Stimulated activated CD4-positive, alpha-beta T cell treated with anti-CD3 and anti-CD28 coated beads, TNF-alpha, amount 100 ng/mL, for 24 hours (primary cell): ENCODE data around the gene CCDC92.
"Not testable (repeated sequence)": the region's sequence is repeated elsewhere in the genome, so short reads cannot be mapped to it uniquely, and the experiment has no call there.

Source experiments
- DNase-seq, 3 experiments: peaks; one replicate each; pipeline ENCODE4 v3.0.0-alpha.2; 2020; ENCODE audit warnings: low read depth in 3 of 3

The CCDC92 gene

DNA sequence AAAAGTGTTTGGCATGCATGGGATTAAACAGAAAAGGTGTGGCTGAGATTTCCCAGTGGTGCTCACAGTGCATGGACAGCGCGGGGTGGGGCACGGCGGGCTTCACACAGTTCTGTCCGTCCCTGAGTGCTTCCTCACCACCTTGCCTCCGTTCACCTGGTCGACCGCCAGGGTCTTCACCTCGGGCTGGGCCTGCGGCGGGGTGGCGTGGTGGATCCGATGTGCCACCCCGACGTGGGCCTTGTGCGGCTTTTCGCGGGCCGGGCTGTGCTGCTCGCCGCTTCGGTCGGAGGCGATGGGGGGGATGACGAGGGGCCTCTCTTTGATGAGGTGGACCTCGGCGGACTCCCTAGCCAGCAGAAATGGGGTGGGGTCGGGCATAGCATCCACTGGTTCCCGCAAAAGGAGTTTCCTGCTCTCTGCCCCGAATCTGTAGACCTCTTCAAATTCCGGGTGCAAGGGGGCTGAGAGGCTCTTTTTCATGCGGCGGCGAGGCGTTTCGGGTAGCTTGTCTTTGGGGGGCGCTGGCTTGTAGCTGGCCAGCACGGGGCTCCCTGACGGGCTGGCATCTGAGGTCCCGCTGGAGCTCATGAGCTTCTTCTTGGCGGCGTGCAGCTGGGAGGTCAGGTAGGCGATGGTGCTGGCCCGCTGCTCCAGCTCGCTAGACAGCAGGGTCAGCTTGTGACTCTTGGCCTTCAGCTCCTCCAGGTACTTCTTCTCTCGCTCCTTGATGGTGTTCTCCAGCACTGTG lies 35.5 kb downstream of the CCDC92 start:
- no peak for DNase-seq

DNA sequence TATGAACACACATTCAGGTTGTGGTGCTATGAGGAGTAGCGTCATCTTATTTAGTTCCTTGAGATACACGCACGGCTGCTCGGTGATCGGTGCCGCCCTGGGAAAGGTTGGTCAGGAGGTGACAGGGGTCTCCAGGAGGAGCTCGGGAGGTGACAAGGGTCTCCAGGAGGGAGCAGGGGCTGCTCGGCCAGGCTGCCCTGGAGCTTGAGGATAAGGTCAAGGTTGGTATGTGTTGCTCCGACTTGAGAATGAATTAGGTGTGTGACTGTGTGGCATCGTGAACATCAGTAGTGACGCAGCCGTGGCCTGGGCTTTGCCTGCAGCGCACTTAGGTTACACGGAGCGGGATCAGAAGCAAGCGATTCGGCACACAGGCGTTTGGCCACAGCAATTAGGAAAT lies 36.2 kb downstream of the CCDC92 start:
- DNase-seq, result no peak

DNA sequence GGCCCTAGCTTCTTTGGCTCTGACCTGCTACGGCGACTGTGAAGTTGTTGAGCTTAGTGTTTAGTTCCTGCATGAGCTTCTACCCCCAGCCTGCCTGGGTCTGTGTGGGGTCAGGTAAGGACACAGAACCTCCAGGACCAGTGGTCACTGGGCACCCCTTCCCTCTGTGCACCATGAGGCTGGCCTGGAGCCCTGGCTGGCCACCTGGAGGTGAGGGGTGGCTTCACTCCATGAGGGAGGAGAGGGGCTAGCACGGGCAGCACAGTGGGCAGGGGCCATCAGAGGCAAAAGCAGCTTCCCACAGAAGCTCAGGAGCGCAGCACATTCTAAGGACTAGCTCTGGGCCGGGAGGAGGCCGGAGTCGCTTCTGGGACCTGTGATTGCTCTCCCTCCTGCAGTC lies 36.7 kb downstream of the CCDC92 start:
- DNase-seq, result no peak

DNA sequence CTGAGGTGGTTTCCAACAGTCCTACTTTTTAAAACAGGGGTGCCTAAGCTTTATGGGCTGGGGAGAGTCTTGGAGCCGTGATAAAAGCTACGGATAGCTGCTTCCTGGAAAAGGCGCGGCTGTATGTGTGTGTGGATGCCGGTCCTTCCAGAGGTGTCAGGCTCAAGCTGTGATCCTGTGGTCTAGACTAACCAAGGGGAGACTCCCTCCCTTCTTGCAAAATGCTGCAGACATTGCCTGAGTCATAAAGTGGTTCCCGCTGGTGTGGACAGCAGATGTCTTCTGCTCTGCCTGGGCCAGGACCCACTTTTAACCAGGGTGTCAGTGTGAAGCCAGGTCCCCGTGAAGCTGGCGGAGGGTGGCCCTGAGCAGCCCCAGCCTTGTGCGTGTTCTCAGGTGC lies 37.8 kb downstream of the CCDC92 start:
- no peak for DNase-seq

DNA sequence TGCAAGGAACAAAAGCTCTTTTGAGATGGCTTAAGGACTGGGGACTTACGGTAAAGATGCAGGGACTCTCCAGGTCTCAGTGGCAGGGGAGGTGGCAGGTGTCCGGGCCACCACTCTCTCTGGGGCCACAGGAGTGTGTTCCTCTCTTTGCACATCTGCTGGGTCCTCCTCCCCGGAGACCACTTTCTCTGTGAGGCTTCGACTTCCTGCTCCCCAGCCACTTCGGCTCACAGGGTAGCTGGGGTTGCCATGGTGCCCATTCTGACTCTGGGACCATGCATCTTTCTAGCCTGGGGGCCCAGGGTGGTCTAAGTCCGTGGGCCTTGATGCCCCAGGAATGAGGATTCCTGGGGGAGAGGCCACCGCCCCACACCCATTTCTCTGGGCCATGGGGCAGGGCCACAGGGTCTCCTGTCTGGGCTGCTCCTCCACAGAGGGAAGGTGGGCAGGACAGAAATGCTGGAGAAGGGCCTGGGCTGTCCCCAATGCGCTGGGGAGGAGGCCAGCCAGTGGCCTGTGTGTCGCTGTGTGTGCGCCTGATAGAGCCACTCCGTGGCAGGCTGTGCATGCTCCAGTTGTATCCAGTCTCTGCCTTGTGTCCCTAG lies 38.5 kb downstream of the CCDC92 start:
- DNase-seq, result no peak

DNA sequence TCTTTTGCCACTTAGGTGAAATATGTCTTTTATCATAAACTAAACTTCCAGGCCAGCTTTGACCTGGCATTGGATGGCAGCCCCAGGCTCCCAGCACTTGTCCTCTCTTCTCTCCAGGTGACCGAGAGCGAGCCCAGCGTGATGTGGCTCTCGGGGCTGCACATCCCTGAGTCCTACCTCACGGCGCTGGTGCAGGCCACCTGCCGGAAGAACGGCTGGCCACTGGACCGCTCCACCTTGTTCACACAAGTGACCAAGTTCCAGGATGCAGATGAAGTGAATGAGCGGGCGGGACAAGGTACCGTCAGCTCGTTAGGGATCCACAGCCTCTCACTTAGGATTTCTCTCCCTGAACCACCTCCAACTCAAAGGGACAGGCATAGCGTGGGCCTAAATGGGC lies 39.4 kb downstream of the CCDC92 start:
- DNase-seq, result no peak

DNA sequence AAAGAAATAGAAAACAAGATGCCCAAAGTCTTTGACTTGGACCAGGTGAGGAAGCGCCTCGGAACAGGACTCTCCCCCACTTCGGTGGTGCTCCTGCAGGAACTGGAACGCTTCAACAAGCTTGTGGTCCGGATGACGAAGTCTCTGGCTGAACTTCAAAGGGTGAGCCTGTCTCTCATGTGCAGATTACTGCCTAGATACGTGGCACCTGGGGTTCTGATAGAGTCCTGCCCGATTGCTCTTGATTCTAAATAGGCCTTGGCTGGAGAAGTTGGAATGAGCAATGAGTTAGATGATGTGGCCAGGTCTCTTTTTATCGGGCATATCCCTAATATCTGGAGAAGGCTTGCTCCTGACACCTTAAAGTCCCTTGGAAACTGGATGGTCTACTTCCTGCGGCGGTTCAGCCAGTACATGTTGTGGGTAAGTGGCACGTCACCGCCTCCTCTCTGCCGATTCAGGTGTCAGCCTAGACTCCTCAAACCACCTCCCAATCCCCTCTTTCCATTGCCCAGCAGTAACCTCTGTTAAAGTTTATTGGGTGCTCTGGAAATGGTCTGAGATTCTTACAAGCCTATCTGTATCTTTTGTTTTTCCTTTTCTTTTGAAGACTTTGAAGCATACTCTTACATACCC lies 40.8 kb downstream of the CCDC92 start:
- peak in 1 of 3 experiments; percentile 28 for DNase-seq

DNA sequence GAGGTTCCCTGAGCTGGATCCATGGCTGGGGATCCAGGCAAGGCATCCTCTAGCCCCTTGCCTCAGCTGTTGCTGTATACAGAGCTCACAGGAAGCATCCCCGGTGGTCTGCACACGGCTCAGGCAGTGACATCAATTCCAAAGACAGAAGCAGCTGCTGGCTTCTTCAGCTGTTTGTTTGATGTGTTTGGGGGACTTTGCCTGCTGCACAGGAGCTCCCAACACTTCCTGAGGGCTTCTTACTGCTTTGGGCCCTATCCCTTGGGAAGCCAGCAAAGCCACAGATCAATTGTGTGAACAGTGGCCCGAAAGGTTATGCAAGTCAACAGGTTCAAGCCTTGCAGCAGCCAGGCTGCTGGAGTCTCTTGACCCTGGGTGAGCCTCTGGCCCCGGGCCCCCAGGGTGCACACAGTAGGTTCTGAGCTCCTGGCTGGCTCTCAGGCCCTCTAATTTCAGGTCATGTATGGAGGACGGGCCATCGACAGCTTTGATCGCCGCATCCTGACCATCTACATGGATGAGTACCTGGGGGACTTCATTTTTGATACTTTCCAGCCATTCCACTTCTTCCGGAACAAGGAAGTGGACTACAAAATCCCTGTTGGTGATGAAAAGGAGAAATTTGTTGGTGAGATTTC lies 42.6 kb downstream of the CCDC92 start:
- DNase-seq, result no peak

DNA sequence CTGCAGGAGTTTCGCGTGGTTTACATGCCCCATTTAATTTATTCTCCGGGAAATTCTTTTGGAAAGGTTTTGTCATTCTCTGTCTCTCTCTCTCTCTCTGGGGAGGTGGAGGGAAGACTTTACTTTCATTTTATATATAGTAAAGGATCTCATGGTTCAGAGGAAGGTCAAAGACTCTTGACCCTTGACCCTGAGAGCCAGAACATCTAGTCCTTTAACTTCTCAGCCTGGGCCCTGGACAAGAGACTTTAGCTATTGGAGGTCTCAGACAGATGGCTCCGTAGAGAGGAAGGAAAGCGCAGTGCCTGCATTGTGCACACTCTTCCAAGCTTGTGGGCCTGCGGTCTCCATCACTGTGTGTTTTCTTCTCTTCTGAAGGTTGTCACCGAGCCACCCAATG lies 43.7 kb downstream of the CCDC92 start:
- no peak for DNase-seq

DNA sequence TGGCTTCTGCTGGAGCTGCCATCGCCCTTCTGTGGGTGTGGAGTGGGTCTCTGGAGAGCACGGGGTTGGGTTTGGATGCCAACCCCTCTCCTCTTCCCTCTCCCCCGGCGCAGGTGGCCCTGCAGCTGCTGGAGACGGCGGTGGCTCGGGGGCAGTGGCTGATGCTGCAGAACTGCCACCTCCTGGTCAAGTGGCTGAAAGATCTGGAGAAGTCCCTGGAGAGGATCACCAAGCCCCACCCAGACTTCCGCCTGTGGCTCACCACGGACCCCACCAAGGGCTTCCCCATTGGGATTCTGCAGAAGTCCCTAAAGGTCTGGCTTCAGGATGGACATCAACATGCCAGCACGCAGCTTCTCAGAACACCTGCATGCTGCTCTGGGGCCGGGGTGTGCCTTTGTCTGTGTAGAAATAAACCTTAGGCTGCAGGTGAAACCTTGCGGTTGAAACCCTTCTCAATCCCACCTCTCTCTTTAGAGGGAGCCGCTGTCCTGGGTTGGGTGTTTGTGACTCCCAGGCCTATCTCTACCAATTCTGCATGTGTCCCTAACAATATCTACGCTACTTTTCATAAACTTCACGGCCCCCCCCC lies 44.3 kb downstream of the CCDC92 start:
- DNase-seq, result no peak

DNA sequence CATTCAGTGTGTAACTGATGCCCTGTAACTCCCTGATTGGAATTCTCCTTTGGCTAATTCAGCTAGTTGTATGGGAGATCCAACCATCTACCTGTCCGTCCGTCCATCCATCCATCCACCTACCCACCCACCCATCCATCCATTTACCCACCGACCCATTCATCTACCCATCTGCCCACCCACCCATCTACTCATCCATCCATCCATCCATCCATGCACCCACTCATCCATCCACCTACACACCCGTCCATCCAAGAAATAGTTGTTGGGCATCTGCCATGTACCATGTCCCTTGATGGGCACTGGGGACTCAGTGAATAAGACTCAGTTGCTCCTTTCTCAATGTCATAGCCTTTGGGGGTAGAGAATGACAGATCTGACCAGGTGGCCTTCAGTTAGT lies 48.1 kb downstream of the CCDC92 start:
- no peak for DNase-seq

DNA sequence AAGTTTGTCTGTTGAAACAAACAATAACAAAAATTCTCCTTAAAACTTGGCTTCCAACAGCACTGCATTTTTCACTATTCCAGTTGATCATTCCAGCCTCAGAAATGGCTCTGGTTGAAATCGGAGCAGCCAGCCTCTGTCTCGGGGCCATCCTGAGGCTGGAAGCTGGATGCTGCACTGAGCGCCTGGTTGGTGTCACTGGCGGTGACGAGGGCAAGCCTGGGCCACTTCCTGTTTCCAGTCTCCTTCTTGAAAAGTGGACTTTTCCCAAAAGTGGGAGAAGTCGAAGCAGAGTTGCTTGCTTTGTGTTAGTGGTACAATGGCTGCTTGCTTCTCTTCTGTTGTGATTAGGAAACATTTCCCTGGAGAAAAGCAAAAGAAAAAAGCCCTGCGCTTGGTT lies 48.7 kb downstream of the CCDC92 start:
- DNase-seq, result no peak

DNA sequence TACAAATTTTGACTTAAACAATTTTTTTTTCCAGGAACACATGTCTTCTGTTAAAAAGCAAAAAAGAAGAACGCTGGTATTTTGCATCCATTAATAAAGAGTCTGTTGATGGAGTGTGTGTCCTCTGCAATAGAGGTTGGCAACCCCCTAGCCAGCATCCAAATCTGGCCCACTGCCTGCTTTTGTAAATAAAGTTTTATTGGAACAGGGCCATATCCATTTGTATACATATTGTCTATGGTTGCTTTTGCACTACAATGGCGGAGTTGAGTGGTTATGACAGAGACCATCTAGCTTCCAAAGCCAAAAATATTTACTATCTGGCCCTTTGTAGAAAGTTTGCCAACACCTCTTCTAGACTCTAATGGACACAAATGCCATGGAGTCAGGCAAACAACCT lies 49.6 kb downstream of the CCDC92 start:
- DNase-seq, result no peak

DNA sequence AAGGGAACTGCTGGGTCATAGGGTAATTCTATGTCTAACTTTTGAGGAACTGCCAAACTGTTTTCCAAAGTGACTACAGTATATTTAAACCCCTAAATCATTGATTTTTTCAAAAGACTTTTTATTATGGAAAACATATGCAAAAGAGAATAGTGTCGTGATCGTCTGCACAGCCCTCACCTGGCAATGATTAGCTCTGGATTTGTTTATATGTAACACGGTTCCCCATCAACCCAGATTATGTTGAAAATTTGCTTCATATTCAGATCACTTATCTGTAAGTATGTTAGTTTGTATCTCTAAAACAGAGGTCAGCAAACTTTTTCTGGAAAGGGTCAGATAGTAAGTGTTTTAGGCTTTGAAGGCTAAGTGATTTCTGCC lies 52.7 kb downstream of the CCDC92 start:
- no peak for DNase-seq

DNA sequence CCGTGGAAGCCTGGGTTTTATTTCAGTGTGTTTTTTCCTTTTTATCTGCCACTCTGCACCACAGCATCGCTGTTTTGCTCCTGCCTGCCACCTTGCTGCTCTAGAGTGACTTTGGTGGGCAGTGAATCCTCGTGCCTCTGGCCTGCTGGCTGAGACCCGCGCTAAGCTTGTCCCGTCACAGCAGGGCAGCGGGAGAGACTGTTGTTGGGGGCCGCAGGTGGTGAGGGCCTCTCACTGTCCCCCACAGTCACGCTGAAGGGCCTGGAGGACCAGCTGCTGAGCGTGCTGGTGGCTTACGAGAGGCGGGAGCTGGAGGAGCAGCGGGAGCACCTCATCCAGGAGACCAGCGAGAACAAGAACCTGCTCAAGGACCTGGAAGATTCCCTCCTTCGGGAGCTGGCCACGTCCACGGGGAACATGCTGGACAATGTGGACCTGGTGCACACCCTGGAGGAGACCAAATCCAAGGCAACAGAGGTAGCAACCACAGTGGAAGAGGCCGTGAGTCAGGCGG lies 55.2 kb downstream of the CCDC92 start:
- no peak for DNase-seq

DNA sequence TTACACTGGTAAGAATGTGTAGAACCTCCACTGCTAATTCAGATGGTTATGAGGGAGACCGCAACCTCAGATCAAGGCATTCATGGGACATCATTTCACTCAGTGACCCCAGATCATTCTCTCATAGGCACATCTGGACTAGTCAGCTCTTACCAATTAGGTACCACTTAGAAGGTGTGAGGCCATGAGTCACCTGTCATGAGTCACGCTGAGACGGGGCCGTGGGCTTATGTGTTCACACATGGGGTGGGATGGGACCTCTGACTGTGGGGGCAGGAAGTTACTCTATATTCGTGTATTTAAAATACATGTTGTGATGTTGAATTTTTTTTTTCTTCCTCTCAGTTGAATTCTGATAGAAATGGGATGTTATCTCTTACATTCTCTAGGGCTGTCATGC lies 55.9 kb downstream of the CCDC92 start:
- DNase-seq, result peak; percentile 25 to 66 (median 38)

DNA sequence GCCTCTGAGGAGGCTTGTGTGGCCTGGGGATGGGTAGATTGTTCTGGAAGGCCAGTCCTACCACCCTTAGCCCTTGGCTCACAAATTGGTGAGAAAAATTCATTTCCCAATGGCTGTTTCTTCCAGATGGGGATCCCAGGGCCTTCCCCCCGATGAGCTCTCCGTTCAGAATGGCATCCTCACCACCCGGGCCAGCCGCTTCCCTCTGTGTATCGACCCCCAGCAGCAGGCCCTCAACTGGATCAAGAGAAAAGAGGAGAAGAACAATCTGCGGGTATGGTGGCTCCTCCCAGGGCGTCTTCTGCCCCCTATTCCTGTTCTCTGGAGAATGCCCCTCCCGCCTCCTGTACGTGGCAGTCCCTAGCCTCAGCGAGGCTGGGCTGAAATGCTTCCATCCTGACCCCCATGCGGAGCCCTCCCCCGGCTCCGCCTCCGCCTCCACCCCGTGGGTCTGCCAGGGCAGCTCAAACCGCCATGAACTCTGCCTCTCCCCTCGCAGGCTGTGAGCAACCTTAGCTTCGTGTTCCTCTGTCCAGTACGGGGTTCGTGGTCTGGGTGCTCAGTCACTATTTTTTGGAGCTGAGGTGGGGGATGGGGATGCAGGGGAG lies 57.8 kb downstream of the CCDC92 start:
- no peak for DNase-seq

DNA sequence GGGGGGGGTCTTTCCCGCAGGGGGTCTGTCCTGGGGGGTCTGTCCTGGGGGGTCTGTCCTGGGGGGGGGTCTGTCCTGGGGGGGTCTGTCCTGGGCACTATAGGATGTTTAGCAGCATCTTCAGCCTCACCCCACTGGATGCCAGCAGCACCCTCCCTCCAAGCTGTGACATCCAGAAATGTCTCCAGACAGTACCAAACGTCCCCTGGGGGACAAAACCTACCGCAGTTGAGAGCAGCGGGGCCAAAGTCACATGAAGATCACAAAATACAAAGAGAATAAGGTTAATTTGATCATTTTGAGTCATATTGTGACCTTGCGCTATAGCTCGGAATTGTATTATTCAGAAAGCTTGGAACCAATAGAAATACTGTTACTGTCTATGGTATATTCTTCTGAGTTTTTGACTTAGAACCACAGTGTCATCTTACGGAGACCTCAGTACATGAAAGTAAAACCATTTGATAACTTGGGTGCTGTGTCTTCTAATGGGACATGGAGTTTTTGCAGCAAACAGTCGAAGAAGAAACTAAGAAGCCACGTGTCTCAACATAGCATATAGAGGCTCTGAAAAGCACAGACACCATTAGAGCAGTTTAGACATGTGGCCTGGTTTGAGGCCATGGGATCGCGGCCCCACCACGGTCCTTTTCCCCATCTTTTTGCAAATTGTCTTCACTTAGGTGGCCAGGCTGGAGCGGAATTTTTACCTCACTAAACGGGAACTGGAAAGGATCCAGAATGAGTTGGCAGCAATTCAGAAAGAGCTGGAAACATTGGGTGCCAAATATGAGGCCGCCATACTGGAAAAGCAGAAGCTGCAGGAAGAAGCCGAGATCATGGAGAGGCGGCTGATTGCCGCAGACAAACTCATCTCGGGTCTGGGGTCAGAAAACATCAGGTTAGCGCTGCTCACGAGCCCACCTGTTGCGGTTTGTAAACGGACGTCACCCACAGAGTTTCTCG lies 59.9 kb downstream of the CCDC92 start:
- DNase-seq, result no peak

DNA sequence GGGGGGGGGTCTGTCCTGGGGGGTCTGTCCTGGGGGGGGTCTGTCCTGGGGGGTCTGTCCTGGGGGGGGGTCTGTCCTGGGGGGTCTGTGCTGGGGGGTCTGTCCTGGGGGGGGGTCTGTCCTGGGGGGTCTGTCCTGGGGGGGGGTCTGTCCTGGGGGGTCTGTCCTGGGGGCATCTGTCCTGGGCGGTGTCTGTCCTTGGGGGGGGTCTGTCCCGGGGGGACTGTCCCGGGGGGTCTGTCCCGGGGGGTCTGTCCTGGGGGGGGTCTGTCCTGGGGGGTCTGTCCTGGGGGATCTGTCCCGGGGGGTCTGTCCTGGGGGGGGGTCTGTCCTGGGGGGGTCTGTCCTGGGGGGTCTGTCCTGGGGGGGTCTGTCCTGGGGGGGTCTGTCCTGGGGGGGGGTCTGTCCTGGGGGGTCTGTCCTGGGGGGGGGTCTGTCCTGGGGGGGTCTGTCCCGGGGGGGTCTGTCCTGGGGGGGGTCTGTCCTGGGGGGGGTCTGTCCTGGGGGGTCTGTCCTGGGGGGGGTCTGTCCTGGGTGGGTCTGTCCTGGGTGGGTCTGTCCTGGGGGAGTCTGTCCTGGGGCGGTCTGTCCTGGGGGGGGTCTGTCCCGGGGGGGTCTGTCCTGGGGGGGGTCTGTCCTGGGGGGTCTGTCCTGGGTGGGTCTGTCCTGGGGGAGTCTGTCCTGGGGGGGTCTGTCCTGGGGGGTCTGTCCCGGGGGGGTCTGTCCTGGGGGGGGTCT lies 60.8 kb downstream of the CCDC92 start:
- not testable (repeated sequence) for DNase-seq

DNA sequence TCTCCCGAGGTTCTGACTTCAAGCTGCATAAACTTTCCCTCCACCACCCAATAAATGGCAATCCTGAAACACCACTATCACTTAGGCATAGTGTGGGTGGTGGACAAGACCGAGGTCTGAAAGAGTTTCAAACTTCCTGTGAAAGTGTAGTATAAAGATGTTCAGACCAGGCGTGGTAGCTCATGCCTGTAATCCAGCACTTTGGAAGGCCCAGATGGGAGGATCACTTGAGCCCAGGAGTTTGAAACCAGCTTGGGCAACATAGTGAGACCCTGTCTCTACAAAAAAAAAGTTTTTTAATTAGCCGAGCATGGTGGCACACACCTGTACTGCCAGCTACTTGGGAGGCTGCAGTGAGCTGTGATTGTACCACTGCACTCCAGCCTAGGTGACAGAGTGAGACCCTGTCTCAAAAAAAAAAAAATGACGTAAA lies 61.9 kb downstream of the CCDC92 start:
- no peak for DNase-seq
